Raji (cell line): ENCODE measurements around the gene C16orf95.

Experiments
- POLR2A ChIP-seq: IDR thresholded peaks from 2 replicates; pipeline ENCODE4 v1.6.1; 2011; ENCODE audit warnings: low read depth, low read length, control low read depth; ENCODE audit not compliant: insufficient read depth

C16orf95 gene

GRCh38 chr16:87350681-87351319 is 33.6 kb upstream of the C16orf95 start:
- no peak for TF ChIP-seq POLR2A

- TF ChIP-seq POLR2A, result no peak
Measured at GRCh38 chr16:87350031-87350430, 32.8 kb upstream of the C16orf95 start.

- TF ChIP-seq POLR2A, result no peak
Measured at GRCh38 chr16:87348616-87349157, 31.5 kb upstream of the C16orf95 start.

GRCh38 chr16:87347932-87348615 is 30.9 kb upstream of the C16orf95 start:
- no peak for TF ChIP-seq POLR2A

GRCh38 chr16:87346517-87347060 is 29.4 kb upstream of the C16orf95 start:
- TF ChIP-seq POLR2A, result no peak

GRCh38 chr16:87345726-87346424 is 28.7 kb upstream of the C16orf95 start:
- no peak for TF ChIP-seq POLR2A

- TF ChIP-seq POLR2A, result no peak
Measured at GRCh38 chr16:87344931-87345631, 27.9 kb upstream of the C16orf95 start.

- TF ChIP-seq POLR2A, result no peak
Measured at GRCh38 chr16:87344165-87344930, 27.2 kb upstream of the C16orf95 start.

- TF ChIP-seq POLR2A, result no peak
Measured at GRCh38 chr16:87343753-87344050, 26.5 kb upstream of the C16orf95 start.

- TF ChIP-seq POLR2A, result no peak
Measured at GRCh38 chr16:87342978-87343752, 26.0 kb upstream of the C16orf95 start.

- TF ChIP-seq POLR2A, result no peak
Measured at GRCh38 chr16:87342504-87342903, 25.3 kb upstream of the C16orf95 start.

- TF ChIP-seq POLR2A, result no peak
Measured at GRCh38 chr16:87340198-87340597, 23.0 kb upstream of the C16orf95 start.

- TF ChIP-seq POLR2A, result no peak
Measured at GRCh38 chr16:87339086-87339723, 22.0 kb upstream of the C16orf95 start.
